HEK293T (cell line): ENCODE measurements around the gene MAGEA8.

Experiments
- ARNT ChIP-seq: fragments of 450-650 bp; IDR thresholded peaks from 2 replicates; pipeline ENCODE4 v1.6.1; 2017; ENCODE audit warnings: mild to moderate bottlenecking
- BHLHE40 ChIP-seq: fragments of 450-650 bp; IDR thresholded peaks from 2 replicates; pipeline ENCODE4 v1.6.1; 2016; ENCODE audit warnings: mild to moderate bottlenecking, moderate library complexity, borderline replicate concordance
- ELF4 ChIP-seq: fragments of 450-650 bp; IDR thresholded peaks from 2 replicates; pipeline ENCODE4 v1.6.1; 2017; ENCODE audit warnings: antibody characterized with exemption
- FOXM1 ChIP-seq: fragments of 450-650 bp; IDR thresholded peaks from 2 replicates; pipeline ENCODE4 v1.6.1; 2017; ENCODE audit warnings: mild to moderate bottlenecking, borderline replicate concordance
- HDGF ChIP-seq: fragments of 450-650 bp; IDR thresholded peaks from 2 replicates; pipeline ENCODE4 v1.6.1; 2017; ENCODE audit warnings: antibody characterized with exemption, borderline replicate concordance
- NFRKB ChIP-seq: fragments of 450-650 bp; IDR thresholded peaks from 2 replicates; pipeline ENCODE4 v1.6.1; 2016; ENCODE audit warnings: mild to moderate bottlenecking, moderate library complexity
- SP1 ChIP-seq: fragments of 450-650 bp; IDR thresholded peaks from 2 replicates; pipeline ENCODE4 v1.6.1; 2017
- SUZ12 ChIP-seq: fragments of 450-650 bp; IDR thresholded peaks from 2 replicates; pipeline ENCODE4 v1.6.1; 2016; ENCODE audit warnings: mild to moderate bottlenecking
- ZNF384 ChIP-seq: fragments of 450-650 bp; IDR thresholded peaks from 2 replicates; pipeline ENCODE4 v1.6.1; 2016

- TF ChIP-seq HDGF (no peak), BHLHE40 (no peak), ZNF384 (no peak), SUZ12 (no peak), FOXM1 (no peak), ARNT (no peak), SP1 (no peak), ELF4 (no peak), NFRKB (no peak)
Measured at GRCh38 chrX:149837167-149837566, 43.8 kb upstream of the MAGEA8 start.
